HG02798 (cell line): ENCODE measurements around the gene ARHGAP8.

ENCODE experiments used
- ATAC-seq: cut with Tn5 transposase; IDR thresholded peaks from one replicate; pipeline ENCODE4 v1.9.1; 2021; ENCODE audit warnings: mild to moderate bottlenecking; ENCODE audit not compliant: unreplicated experiment, poor library complexity

The ARHGAP8 gene

DNA sequence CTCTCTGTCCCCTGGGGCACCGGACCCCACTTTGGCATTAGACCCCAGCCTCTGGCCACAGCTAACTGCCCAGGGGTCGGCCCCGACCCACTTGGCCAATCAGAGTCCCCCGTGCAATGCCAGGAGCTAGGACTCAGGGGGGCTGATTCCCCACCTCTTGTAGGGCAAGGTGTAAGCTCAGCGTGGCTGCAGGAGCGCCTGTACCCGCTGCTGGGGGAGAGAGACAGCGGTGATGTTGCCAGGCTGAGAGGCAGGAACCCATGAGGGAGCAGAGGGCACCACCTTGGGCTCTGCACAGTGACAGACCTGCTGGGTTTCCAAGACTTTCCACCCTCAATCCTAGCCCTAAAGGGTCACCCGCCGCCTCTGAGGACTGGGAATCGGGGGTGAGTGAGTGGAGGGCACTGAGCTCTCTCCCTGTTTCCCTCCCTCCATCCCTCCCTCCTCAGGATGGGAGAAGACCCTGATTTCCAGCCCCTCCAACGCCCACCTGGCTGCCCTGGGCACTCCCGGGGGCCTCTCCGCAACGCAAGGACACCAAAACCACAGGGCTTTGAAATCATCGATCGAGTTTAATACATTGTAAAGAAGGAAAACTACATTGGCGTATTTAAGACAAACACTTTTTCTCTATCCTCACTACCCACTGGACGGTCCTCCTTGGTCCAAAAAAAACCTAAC, 128.4 kb downstream of the ARHGAP8 start:
- no peak for ATAC-seq

GRCh38 chr22:44881624-44882023, 129.2 kb downstream of the ARHGAP8 start:
- ATAC-seq, result no peak

DNA sequence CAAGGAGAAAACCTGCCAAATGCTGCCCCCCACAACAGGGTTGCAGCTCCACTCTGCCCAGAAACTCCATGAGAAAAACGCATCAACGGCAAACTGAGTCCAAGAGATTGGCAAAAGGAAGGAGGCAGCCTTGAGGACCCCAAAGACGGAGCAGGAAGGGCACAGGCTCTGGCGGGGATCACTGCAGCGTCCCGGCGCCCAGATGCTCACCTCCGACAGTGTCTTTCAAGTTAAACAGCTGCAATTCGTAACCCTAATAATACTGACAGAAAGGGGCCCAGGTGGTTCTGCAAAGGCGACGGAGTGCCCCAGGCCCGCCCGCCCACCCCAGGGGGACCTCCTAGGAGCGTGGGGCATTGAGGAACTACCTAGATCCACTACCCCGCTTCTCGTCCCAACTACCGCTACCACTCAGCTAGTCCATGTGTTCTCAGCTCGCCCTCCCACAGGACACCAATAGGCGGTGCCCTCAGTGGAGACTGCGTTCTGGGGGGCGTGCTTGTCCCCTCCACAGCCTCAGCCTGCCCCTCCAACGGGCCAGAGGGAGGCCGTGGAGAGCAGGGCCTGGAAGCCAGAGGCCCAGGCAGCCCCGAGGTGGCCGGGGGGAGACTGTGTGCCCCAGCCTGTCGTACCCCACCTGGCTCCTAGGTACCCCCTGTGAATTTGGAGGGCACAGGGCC, 130.0 kb downstream of the ARHGAP8 start:
- no peak for ATAC-seq

DNA sequence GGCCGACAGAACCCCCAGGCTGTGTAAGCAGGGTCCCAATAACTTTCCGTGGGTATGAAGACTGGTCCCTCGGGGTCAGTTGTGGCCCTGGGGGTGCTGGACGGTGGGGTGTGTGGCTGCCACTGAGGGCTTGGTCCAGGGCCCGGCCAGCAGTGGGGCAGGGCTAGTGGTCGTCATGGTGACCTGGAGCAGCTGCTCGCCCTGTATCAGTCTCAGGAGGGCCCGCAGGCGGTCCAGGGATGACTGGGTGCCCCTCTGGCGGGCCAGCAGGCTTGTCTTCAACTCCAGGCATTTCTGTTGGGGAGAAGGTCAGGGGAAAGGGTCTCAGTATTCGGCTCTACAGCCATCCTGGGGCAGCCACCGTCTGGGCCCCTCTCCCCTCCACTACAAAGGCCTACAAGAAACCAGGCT, 130.6 kb downstream of the ARHGAP8 start:
- ATAC-seq, result no peak

DNA sequence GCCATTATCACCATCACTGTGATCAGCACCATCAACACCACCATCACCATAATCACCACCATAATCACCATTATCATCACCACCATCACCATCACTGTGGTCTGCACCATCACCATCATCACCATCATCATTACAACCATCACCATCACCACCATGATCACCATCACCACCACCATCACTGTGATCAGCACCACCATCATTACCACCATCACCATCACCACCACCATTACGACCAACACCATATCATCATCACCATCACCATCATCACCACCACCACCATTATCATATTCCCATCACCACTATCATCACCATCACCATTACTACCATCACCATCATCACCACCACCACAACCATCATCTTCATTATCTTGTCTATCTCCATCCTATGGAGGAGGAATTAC, 132.2 kb downstream of the ARHGAP8 start:
- no peak for ATAC-seq

- no peak for ATAC-seq
Observed at GRCh38 chr22:44884968-44885805, 132.8 kb downstream of the ARHGAP8 start.

DNA sequence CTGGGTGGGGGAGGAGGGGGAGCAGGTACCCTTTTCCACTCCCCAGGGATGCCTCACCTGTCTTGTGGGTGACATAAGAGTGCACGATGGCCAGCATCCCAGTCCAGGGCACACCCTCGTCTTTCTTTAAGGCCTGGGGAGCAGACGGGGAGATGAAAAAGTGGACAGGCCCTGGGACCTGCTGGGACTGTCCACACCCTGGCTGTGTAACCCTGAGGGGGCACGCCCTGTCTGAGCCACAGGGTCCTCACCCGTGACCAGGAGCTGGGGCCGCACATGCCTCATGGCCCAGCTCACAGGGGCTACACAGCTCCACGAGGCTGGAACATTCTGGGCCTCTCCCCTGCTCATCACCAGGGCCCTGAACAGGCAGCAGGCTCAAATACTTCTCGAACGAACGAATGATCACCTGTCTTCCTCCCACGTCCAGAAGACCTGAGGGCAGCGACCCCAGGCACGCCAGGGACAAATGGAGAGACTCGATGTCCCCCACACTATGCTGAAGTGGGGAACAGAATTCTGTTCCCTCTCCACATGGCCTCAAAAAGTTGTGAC, 133.5 kb downstream of the ARHGAP8 start:
- no peak for ATAC-seq

GRCh38 chr22:44887941-44888366, 135.6 kb downstream of the ARHGAP8 start:
- ATAC-seq, result no peak

GRCh38 chr22:44888491-44889254, 136.3 kb downstream of the ARHGAP8 start:
- no peak for ATAC-seq

GRCh38 chr22:44889255-44889878, 137.0 kb downstream of the ARHGAP8 start:
- ATAC-seq, result no peak

DNA sequence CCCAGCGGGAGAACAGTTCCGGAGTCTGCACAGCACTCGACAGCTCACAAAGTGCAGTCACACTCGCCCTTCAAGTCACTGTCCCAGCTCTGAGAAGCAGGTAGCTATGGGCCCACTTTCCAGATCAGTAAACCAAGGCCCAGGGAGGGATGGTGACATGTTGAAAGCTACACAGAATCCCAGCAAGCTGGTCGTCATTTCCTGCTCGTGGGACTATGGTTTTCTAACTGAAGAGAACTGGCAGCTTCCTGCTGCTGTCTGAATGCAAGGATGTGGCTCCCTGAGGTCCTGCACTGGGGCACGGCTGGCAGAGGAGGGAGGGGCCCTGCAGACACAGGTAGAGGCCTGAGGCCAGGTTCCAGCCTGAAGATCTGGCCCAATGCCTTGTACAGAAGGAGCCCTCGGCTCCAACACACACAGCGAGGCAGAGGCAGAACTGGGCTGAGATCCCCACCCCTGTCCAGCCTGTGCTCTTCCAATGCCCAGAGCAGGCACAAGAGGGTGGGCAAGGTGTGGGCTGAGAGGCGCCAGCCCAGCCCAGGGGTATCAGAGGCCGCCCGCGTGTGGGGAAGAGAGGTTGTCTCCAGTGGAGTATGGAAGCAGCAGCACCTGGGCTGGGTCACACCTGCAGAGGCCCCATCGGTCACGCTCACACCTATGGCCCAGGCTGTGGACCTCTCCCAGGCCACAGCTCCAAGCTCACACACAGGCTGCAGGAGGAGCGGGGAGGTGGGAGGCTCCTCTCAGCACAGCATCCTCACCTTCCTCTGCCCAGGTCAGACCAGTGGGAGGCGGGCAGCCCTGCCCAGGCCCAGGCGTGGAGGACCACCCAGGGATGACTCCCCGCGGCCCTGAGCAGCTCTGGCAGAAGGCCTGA, 138.3 kb downstream of the ARHGAP8 start:
- no peak for ATAC-seq

GRCh38 chr22:44891293-44891747, 138.9 kb downstream of the ARHGAP8 start:
- no peak for ATAC-seq

GRCh38 chr22:44891791-44892190, 139.4 kb downstream of the ARHGAP8 start:
- ATAC-seq, result no peak

- no peak for ATAC-seq
Observed at GRCh38 chr22:44892243-44892642, 139.9 kb downstream of the ARHGAP8 start.

DNA sequence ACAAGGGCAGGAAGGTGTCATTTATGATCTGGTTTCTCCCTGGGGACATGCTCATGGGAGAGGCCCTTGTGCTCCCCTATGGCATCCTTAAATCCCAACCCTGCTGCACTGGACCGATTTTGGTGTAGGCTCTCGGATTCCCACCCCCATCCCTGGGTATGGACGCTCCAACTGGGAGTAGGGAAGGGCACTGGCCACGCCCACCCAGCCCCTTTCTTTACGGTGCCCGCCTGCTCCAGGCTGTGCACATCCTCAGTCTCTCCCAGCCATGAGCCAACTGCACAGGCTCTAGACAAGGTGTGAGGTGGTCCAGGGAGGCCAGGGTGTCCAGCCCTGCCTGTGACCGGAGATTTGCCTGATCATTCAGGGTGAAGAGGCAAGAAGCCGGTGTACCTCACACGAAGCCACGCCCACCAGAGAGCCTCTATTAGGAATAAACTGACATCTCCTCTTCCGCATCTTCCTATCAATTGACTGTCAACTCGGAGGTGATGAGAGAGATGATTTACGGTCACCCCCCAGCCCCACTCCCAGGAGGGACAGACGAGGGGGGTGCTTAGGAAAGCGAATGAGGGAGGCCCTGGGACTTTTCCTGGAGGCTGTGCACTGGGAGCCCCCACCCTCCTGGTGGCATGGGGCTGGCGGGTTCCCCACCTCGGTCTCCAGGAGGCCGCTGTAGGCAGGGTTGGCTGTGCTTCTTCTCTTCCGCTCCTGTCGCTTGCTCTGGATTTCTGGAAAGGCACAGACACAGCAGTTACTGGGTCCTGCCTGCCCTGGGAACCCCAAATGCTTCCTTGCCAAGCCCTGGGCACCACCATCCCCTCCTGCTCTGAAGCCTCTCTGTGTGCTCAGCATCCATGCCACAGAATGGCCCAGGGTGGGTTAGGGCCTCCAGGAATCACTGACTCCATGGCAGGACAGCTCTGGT, 140.7 kb downstream of the ARHGAP8 start:
- no peak for ATAC-seq

DNA sequence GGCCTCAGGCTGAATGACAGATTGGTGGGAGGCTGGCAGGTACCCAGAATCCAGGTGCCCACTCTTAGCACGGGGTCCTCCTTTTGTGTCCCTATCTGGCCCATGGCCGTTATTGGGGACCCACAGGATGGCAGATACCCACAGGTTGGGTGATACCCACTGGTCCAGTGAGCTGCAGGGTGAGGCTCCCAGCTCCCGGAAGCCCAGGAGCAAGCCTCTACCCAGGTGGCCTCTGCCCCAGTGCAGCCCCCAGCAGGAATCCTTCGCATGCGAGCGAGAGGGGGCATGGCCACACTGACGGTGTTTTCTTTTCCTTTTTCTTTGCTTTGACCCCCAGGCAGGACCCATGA, 141.3 kb downstream of the ARHGAP8 start:
- no peak for ATAC-seq

GRCh38 chr22:44894321-44894720, 141.9 kb downstream of the ARHGAP8 start:
- no peak for ATAC-seq

GRCh38 chr22:44894782-44895181, 142.4 kb downstream of the ARHGAP8 start:
- ATAC-seq, result no peak
